ACC112 (cell line): Measurements from ENCODE around the gene OR1B1.

ENCODE experiments used
- H2AFZ ChIP-seq: fragments of 200-600 bp; sonication (generic); one replicate; pipeline ENCODE4 v1.6.0; 2017; ENCODE audit warnings: antibody characterized with exemption, low read length; ENCODE audit not compliant: unreplicated experiment
- H3K27ac ChIP-seq: fragments of 200-600 bp; sonication (generic); 2 replicates; pipeline ENCODE4 v1.5.1; 2014; ENCODE audit warnings: low read depth, mild to moderate bottlenecking, antibody characterized with exemption, low read length, moderate library complexity
- H3K27me3 ChIP-seq: fragments of 200-600 bp; sonication (generic); 2 replicates; pipeline ENCODE4 v1.6.1; 2014; ENCODE audit warnings: mild to moderate bottlenecking, antibody characterized with exemption, low read length, moderate library complexity, mixed read lengths; ENCODE audit not compliant: insufficient read depth
- H3K36me3 ChIP-seq: fragments of 200-600 bp; sonication (generic); 2 replicates; pipeline ENCODE4 v1.6.1; 2016; ENCODE audit warnings: mild to moderate bottlenecking, antibody characterized with exemption, low read length, moderate library complexity, mixed read lengths; ENCODE audit not compliant: insufficient read depth
- H3K4me1 ChIP-seq: fragments of 200-600 bp; sonication (generic); one replicate; pipeline ENCODE4 v1.6.1; 2016; ENCODE audit warnings: low read length, mixed read lengths; ENCODE audit not compliant: insufficient read depth, unreplicated experiment, control insufficient read depth
- H3K4me3 ChIP-seq: fragments of 200-600 bp; sonication (generic); 2 replicates; pipeline ENCODE4 v1.5.1; 2014; ENCODE audit warnings: mild to moderate bottlenecking, low read depth, low read length
- H3K79me2 ChIP-seq: fragments of 200-600 bp; sonication (generic); one replicate; pipeline ENCODE4 v1.6.0; 2016; ENCODE audit warnings: low read length; ENCODE audit not compliant: control insufficient read depth, unreplicated experiment, insufficient read depth

Gene OR1B1

GRCh38 chr9:122657527-122657926 lies at the start of gene OR1B1:
Gene OR1B1 (minus strand): TSS chr9:122657627.
- Histone ChIP-seq H3K4me3 (no peak within 1 kb of the TSS), H3K27ac (no peak within 1 kb of the TSS), H3K27me3 (peaks cover 13% of the 10 kb centered on the region; the same call in 1 of the 2 replicates), H2AFZ (no peak within 1 kb of the TSS), H3K79me2 (no peaks in the 10 kb centered on the region), H3K4me1 (no peaks in the 10 kb centered on the region), H3K36me3 (no peaks in the 10 kb centered on the region)

DNA sequence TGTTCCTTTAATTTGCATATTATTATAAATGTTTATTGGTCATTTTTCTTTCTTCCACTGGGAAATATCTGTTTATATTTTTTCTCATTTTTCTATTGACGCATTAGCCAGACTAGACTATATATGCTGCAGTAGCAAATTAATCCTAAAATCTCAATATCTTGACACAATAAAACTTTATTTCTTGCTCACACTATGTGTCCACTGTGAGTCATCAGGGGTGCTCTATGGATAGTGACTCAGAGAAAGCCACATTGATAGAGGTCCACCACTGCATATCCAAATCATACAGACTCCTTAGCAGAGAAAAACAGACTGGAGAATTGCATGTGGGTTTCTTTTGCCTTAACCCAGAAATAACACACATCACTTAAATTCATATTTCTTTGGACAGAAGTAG lies 38.3 kb upstream of the OR1B1 start:
- no peaks in the 10 kb centered on the region for H3K4me1 ChIP-seq
- H3K27me3 ChIP-seq = peaks cover 3% of the 10 kb centered on the region
- no peaks in the 10 kb centered on the region for H3K36me3 ChIP-seq
- no peak overlapping the region for H3K4me3 ChIP-seq
- H3K79me2 ChIP-seq = no peaks in the 10 kb centered on the region
- no peak overlapping the region for H3K27ac ChIP-seq
- H2AFZ ChIP-seq = no peak overlapping the region

DNA sequence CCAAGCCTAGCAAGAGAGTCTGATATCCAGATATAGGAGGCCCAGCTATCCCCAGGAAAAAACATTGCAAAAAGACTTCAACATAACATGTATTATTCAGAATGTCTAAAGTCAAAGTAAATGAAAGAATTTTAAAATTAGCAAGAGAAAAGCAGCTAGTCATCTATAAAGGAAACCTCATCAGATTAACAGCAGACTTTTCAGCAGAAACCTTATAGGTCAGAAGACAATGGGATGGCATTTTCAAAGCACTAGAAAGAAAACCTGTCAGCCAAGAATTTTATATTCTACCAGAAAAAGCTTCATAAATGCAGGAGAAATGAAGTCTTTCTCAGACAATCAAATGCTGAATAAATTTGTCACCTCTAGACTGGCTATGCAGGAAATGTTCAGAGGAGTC lies 27.4 kb upstream of the OR1B1 start:
- Histone ChIP-seq H3K4me1 (no peaks in the 10 kb centered on the region), H2AFZ (no peak overlapping the region), H3K79me2 (no peaks in the 10 kb centered on the region), H3K27me3 (no peaks in the 10 kb centered on the region; the same call in 1 of the 2 replicates), H3K36me3 (no peaks in the 10 kb centered on the region), H3K27ac (no peak overlapping the region), H3K4me3 (no peak overlapping the region)

DNA sequence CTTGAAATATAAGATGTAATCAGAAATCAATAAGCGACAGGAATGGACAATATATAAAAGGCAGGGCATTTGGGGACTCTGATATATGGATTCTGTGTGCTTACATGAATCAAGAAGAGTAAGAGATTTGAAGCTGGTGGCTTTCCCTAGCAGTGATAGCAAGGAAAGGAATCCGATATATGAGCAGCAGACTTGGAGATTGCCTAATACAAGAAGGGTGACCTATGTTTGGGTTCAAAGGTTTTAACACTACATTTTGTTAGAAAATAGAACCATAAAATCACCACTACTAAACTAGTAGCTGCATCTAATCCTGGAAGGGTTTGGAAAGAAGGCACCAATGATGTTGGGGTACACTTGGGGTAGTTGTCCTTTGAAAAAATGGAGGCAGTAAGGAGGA lies 15.1 kb upstream of the OR1B1 start:
- Histone ChIP-seq H3K4me1 (no peaks in the 10 kb centered on the region), H3K27me3 (peaks cover 35% of the 10 kb centered on the region), H3K79me2 (no peaks in the 10 kb centered on the region), H3K27ac (no peak overlapping the region), H2AFZ (no peak overlapping the region), H3K4me3 (no peak overlapping the region), H3K36me3 (no peaks in the 10 kb centered on the region)

- Histone ChIP-seq H3K4me1 (no peaks in the 10 kb centered on the region), H3K4me3 (no peak within 1 kb of the TSS), H2AFZ (no peak within 1 kb of the TSS)
Observed at GRCh38 chr9:122661416-122661815, 4.0 kb upstream of the OR1B1 start, which contains the start of gene OR1L1. Gene OR1L1 (plus strand): TSS chr9:122661716. CDS start chr9:122661716, 0 bp downstream.

DNA sequence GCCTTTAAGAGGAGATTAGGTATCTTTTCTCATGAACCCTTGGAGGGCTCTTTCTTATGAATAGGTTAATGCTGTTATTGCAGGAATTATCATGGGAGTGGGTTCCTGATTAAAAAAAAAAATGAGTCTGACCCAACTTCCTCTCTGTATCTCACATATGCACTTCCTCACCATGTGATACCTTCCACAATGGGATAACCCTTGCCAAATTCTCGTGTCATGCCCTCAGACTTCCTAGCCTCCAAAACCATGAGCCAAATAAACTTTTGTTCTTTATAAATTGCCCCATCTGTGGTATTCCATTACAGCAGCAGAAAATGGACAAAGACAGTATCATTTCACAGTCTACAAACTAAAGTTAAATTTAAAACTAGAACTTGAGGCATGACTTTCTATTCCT lies 1.0 kb downstream of the OR1B1 start:
- no peak overlapping the region for H3K4me3 ChIP-seq
- no peaks in the 10 kb centered on the region for H3K4me1 ChIP-seq
- no peak overlapping the region for H2AFZ ChIP-seq

More at GRCh38 chr9:122661416-122661815, 4.0 kb upstream of the OR1B1 start, which contains the start of gene OR1L1:
- no peak within 1 kb of the TSS for H3K27ac ChIP-seq
- H3K27me3 ChIP-seq = peaks cover 16% of the 10 kb centered on the region; the same call in 1 of the 2 replicates
- H3K36me3 ChIP-seq = no peaks in the 10 kb centered on the region
- H3K79me2 ChIP-seq = no peaks in the 10 kb centered on the region

DNA sequence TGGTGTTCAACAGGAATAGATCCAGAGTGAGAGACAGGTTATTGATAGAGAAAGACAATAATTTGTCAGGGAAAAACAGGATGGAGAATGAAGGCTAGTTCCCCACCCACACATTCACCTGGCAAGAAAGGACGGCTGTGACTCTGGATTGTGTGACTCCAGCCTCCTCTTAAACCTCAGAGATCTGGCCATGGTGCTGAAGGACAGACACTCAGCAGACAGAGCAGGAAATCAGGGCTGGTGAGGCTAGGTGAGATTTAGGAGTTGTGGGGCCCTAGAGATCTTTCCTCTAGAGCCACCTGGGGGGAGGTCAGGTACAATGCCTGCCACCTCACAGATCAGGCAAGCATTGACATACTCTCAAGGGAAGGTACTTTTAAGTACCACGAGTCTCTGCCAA lies 15.2 kb downstream of the OR1B1 start:
- Histone ChIP-seq H3K27ac (no peak overlapping the region), H3K79me2 (no peaks in the 10 kb centered on the region), H3K4me3 (no peak overlapping the region)

More for the DNA sequence above, 1.0 kb downstream of the OR1B1 start:
- no peak overlapping the region for H3K27ac ChIP-seq
- H3K27me3 ChIP-seq = peaks cover 4% of the 10 kb centered on the region; the same call in 1 of the 2 replicates
- no peaks in the 10 kb centered on the region for H3K79me2 ChIP-seq
- no peaks in the 10 kb centered on the region for H3K36me3 ChIP-seq

DNA sequence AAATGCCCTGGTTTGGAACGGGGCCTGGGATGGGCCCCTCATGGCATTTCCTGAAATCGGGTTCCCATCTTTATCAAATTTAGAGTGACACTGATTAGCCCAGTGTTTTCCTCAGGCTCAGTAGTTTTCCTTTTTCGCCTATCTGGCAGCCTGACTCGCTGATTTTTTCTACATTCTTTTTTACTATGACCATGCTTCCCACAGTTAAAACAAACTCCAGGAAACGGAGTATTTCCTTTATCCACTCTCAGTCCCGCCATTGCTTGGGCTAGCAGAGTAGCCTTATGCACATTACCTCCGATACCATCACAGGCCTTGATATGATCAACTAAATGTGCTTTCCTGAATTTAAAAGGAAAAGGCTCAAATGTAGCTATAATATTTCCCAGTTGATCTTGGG lies 37.4 kb downstream of the OR1B1 start:
- H3K4me1 ChIP-seq = no peaks in the 10 kb centered on the region
- H2AFZ ChIP-seq = no peak overlapping the region
- H3K27me3 ChIP-seq = 0 out of 2 replicates have a peak, but pooled peaks cover 4% of the 10 kb centered on the region
- H3K79me2 ChIP-seq = no peaks in the 10 kb centered on the region
- H3K4me3 ChIP-seq = no peak overlapping the region
- H3K27ac ChIP-seq = no peak overlapping the region
- no peaks in the 10 kb centered on the region for H3K36me3 ChIP-seq

More for the DNA sequence above, 15.2 kb downstream of the OR1B1 start:
- no peaks in the 10 kb centered on the region for H3K36me3 ChIP-seq
- H2AFZ ChIP-seq = no peak overlapping the region
- H3K27me3 ChIP-seq = 0 out of 2 replicates have a peak, but pooled peaks cover 4% of the 10 kb centered on the region
- H3K4me1 ChIP-seq = no peaks in the 10 kb centered on the region

DNA sequence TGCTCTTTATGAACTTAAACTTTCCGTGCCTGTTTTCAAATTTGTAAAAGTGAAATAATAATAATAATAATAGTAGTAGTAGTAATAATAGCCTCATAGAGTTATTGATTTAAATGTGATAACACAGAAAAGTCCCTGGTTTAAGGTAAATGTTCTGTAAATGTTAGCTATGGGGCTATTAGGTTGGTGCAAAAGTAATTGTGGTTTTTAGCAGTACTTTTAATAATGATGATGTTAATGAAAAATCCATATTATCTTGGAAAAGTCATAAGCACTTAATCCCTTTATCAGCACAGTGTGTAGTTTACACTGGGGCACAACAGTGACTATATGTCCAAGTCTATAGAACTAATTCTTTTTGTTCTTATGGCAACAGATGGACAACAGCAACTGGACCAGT lies 43.1 kb downstream of the OR1B1 start, which contains the start of gene OR1Q1:
TSS of gene OR1Q1 (plus strand) at position 377 of the 400 bp plus-strand sequence. CDS start at position 377, 0 bp downstream.
- no peaks in the 10 kb centered on the region for H3K4me1 ChIP-seq
- no peaks in the 10 kb centered on the region for H3K79me2 ChIP-seq
- no peak within 1 kb of the TSS for H3K27ac ChIP-seq
- H3K4me3 ChIP-seq = no peak within 1 kb of the TSS
- H2AFZ ChIP-seq = no peak within 1 kb of the TSS
- peaks cover 24% of the 10 kb centered on the region for H3K27me3 ChIP-seq
- no peaks in the 10 kb centered on the region for H3K36me3 ChIP-seq

GRCh38 chr9:122609804-122610203 lies 47.6 kb downstream of the OR1B1 start:
- no peaks in the 10 kb centered on the region for H3K4me1 ChIP-seq
- H2AFZ ChIP-seq = no peak overlapping the region
- no peaks in the 10 kb centered on the region for H3K79me2 ChIP-seq
- no peaks in the 10 kb centered on the region for H3K36me3 ChIP-seq
- H3K27me3 ChIP-seq = peaks cover 26% of the 10 kb centered on the region
- no peak overlapping the region for H3K27ac ChIP-seq
- no peak overlapping the region for H3K4me3 ChIP-seq

- H3K4me1 ChIP-seq = no peaks in the 10 kb centered on the region
- no peaks in the 10 kb centered on the region for H3K79me2 ChIP-seq
- no peak overlapping the region for H3K4me3 ChIP-seq
- no peak overlapping the region for H2AFZ ChIP-seq
- no peaks in the 10 kb centered on the region for H3K36me3 ChIP-seq
- H3K27ac ChIP-seq = no peak overlapping the region
- H3K27me3 ChIP-seq = peaks cover 31% of the 10 kb centered on the region; the same call in 1 of the 2 replicates
Observed at GRCh38 chr9:122606587-122606986, 50.8 kb downstream of the OR1B1 start.
